ENCODE results near the gene PSAP.
"Not testable (repeated sequence)": the region's sequence is repeated elsewhere in the genome, so short reads cannot be mapped to it uniquely, and the experiment has no call there.

DNA sequence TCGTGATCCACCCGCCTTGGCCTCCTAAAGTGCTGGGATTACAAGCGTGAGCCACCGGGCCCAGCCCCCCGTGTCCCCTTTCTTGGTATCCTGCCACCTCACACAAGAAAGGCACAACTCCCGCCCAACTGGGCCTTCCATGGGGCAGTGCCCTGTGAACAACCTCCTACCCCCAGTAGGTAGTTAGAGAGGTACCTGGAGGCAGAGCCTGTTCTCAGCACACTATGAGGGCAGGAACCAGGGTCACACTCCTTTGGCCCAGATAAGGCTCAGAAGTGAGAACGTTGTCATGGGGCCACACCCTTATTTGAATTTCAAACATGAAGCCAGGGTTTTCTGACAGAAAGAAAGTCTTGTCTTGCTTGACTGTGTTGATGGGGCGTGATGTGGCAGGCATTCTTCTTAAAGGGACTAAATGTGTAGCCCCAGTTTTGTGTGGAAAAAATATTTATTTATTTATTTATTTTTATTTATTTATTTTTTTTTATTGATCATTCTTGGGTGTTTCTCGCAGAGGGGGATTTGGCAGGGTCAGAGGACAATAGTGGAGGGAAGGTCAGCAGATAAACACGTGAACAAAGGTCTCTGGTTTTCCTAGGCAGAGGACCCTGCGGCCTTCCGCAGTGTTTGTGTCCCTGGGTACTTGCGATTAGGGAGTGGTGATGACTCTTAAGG, 23.8 kb upstream of the PSAP start:
- TF ChIP-seq POLR2AphosphoS5 (IDR thresholded peaks at IDR 0.05; ENCODE audit: borderline replicate concordance, low read depth, low read length); EZH2 (IDR thresholded peaks at IDR 0.05): not testable (repeated sequence)
